Breast epithelium (tissue), 3 donors: ENCODE data around the gene PTMS.

Experiments
- CTCF ChIP-seq, 3 donors: fragments of 450-650 bp; IDR thresholded peaks; one replicate each; pipeline ENCODE4 v1.5.1; 2016 to 2017; ENCODE audit warnings: antibody characterized with exemption in 3 of 3, mild to moderate bottlenecking in 3 of 3, moderate library complexity in 3 of 3
- POLR2AphosphoS5 ChIP-seq, 3 donors: sonication (generic); formaldehyde crosslinking; IDR thresholded peaks; one replicate each; pipeline ENCODE4 v1.6.1; 2017; ENCODE audit warnings: antibody characterized with exemption in 3 of 3

DNA sequence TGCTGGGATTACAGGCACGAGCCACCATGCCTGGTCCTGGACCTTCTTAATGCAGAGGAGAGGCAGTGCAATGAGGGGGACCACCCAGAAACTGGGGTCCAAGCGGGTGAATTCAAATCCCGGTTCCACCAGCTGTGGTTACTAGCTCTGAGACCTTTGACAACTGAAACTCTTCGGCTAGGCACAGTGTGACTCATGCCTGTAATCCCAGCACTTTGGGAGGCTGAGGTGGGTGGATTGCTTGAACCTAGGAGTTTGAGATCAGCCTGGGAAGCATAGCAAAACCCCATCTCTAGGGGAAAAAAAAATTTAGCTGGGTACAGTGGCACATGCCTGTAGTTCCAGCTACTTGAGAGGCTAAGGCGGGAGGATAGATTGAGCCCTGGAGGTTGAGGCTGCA, 18.1 kb downstream of the PTMS start:
- no peak for TF ChIP-seq CTCF (IDR thresholded peaks at IDR 0.05)
- TF ChIP-seq POLR2AphosphoS5 (IDR thresholded peaks at IDR 0.05): no peak
